PC-3 (cell line): ENCODE measurements around the gene FLVCR1.

Experiments used
- EZH2 ChIP-seq: fragments of 300-600 bp; sonication (generic); IDR thresholded peaks from one replicate; pipeline ENCODE4 v1.6.1; 2017; ENCODE audit warnings: antibody characterized with exemption, mild to moderate bottlenecking, low read length; ENCODE audit not compliant: unreplicated experiment
- EZH2phosphoT487 ChIP-seq: fragments of 300-600 bp; sonication (generic); IDR thresholded peaks from 2 replicates; pipeline ENCODE4 v1.6.1; 2018; ENCODE audit warnings: mild to moderate bottlenecking, antibody characterized with exemption, low read length, borderline replicate concordance
- TF ChIP-seq, protein P1 (sequence below): fragments of 300-600 bp; sonication (generic); conservative IDR thresholded peaks from 2 replicates; pipeline ENCODE4 v1.5.1; 2017; ENCODE audit warnings: antibody characterized with exemption, low read depth, mild to moderate bottlenecking, low read length

DNA sequence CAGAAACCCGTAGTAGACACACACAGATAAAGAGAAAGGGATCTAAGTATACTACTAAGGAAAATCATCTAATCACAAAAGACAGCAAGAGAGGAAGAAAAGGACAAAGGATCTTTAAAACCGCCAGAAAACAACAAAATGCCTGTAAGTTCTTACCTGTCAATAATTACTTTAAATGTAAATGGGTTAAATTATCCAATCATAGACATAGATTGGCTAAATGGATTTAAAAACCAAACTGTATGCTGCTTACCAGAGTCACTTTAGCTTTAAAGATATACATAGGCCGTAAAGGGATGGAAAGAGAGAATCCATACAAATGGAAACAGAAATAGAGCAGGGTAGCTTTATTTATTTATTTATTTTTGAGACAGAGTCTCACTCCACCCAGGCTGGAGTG lies 44.0 kb downstream of the FLVCR1 start:
- TF ChIP-seq EZH2phosphoT487 (no peak), EZH2 (no peak)
- TF ChIP-seq, protein P1, sequence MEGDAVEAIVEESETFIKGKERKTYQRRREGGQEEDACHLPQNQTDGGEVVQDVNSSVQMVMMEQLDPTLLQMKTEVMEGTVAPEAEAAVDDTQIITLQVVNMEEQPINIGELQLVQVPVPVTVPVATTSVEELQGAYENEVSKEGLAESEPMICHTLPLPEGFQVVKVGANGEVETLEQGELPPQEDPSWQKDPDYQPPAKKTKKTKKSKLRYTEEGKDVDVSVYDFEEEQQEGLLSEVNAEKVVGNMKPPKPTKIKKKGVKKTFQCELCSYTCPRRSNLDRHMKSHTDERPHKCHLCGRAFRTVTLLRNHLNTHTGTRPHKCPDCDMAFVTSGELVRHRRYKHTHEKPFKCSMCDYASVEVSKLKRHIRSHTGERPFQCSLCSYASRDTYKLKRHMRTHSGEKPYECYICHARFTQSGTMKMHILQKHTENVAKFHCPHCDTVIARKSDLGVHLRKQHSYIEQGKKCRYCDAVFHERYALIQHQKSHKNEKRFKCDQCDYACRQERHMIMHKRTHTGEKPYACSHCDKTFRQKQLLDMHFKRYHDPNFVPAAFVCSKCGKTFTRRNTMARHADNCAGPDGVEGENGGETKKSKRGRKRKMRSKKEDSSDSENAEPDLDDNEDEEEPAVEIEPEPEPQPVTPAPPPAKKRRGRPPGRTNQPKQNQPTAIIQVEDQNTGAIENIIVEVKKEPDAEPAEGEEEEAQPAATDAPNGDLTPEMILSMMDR = no peak
